LNCaP clone FGC (cell line): ENCODE results near the gene STAP1.

Experiments
- DNase-seq: peaks from one replicate; pipeline ENCODE4 v3.0.0-alpha.2; 2011; ENCODE audit warnings: low read depth
- H3K4me3 ChIP-seq: 2 replicates; pipeline ENCODE4 v1.5.1; 2011; ENCODE audit warnings: mild to moderate bottlenecking, low read depth, low read length, control low read depth
- TF ChIP-seq, protein P1 (sequence below): IDR thresholded peaks from 2 replicates; pipeline ENCODE4 v1.5.1; 2012; ENCODE audit warnings: mild to moderate bottlenecking; ENCODE audit not compliant: control insufficient read depth, insufficient read depth; ENCODE audit errors: extremely low read depth

Gene STAP1

DNA sequence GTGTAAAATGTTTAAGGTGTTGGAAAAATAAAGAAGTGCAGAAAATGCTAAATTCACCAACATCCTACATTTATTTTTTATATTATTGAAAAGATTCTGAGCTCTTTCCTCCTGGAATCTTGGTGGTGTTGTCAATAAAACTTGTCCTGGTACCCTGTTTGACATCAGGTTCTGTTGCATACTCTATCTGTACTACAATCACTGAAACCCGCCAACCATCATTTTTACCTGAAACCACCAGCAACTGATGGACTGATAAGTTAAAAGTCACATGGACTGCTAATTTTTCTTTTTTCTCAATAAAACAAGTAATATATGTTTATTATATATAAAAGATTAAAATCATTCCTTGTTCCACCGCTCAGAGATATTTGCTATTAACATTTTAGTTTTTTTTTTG lies 23.4 kb downstream of the STAP1 start:
- no peak overlapping the region for H3K4me3 ChIP-seq
- DNase-seq, result no peak
- TF ChIP-seq, protein P1, sequence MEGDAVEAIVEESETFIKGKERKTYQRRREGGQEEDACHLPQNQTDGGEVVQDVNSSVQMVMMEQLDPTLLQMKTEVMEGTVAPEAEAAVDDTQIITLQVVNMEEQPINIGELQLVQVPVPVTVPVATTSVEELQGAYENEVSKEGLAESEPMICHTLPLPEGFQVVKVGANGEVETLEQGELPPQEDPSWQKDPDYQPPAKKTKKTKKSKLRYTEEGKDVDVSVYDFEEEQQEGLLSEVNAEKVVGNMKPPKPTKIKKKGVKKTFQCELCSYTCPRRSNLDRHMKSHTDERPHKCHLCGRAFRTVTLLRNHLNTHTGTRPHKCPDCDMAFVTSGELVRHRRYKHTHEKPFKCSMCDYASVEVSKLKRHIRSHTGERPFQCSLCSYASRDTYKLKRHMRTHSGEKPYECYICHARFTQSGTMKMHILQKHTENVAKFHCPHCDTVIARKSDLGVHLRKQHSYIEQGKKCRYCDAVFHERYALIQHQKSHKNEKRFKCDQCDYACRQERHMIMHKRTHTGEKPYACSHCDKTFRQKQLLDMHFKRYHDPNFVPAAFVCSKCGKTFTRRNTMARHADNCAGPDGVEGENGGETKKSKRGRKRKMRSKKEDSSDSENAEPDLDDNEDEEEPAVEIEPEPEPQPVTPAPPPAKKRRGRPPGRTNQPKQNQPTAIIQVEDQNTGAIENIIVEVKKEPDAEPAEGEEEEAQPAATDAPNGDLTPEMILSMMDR, result no peak

DNA sequence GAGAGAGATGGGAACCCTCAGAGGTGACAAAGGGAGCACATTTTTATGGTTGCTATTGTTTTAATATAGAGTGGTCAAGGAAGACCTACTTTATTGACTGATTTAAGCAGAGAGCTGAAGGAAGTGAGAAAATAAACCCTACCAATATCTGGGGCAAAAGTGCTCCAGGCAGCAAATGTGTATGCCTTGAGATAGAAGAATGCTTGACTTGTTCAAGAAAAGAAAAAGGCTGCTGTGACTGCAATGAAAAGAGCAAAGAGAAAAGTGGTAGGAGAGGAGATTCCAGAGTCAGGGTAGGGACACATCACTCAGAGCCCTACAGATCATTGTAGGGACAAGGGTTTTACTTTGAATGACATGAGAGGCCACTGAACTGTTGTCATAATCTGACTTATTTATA lies 26.0 kb downstream of the STAP1 start:
- TF ChIP-seq, protein P1, result no peak
- no peak overlapping the region for H3K4me3 ChIP-seq
- DNase-seq, result no peak

DNA sequence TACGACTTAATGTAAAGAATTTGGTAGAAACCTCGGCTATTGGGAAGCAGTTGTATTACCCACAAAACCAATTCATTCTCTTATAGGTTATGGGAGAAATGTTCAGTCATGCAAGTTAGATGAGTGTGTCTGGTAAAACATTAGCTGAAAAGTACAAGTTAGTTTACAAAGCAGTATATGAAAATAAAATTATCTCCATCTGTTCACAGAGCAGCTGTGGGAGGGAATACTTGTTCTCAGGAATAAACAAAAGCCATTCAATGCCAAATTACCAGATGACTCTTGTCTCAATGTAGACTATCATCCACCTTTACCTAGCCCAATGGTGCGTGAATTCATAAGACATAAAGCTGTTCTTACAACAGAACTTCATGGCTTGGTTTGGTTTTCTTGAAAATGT lies 28.6 kb downstream of the STAP1 start:
- TF ChIP-seq, protein P1, result no peak
- DNase-seq, result no peak
- no peak overlapping the region for H3K4me3 ChIP-seq

DNA sequence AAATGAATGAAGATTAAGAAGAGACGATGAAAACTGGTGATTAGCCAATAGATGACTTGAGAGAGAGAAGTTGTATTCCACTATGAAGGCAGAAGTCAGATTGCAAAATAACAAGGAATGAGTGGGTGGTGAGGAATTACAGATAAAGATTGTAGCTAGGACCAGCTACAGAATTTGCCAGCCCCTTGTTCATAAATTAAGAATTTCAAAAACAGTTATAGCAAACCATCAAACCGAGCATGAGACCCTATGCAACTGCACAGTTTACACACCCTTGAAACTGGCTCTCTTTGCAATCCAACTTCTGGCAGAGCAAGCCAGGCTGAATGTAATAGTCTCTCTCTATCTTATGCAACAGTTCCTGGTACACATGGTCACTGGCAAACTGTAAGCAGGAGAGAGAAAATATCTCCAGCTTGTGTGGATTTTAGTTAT lies 35.2 kb downstream of the STAP1 start:
- no peak overlapping the region for H3K4me3 ChIP-seq
- TF ChIP-seq, protein P1, result no peak
- DNase-seq, result no peak

DNA sequence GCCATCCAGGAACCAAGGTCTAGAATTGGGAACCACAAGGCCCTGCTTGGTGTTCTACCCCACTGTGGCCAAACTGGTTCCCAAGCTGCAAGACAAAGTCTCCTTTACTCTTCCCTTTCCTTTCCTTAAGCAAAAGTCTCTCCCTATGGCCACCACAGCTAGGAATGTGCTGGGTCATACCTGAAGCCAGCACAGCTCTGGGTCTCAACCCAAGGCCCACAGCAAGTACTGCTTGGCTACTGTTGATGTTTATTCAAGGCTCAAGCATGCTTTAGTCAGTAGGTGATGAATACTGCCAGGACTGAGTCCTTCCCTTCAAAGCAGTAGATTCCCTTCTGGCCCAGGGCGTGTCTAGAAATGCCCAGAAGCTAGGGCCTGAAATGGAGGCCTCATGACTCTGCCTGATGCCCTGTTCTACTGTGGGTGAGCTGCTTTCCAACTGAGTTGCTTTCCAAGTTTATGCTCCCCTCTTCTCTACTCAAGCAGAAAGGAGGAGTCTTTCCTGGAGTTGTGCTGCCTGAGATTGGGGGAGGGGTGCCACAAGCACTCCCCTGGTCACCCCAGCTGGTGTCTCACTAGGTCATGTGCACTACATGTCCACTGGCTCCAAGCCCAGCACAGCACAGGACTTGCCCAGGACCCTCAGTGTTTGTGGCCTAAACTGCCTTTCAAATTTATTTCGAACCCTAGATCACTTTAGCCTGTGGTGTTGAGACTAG lies 44.9 kb downstream of the STAP1 start:
- TF ChIP-seq, protein P1, result no peak
- no peak for DNase-seq
- H3K4me3 ChIP-seq, result no peak overlapping the region

DNA sequence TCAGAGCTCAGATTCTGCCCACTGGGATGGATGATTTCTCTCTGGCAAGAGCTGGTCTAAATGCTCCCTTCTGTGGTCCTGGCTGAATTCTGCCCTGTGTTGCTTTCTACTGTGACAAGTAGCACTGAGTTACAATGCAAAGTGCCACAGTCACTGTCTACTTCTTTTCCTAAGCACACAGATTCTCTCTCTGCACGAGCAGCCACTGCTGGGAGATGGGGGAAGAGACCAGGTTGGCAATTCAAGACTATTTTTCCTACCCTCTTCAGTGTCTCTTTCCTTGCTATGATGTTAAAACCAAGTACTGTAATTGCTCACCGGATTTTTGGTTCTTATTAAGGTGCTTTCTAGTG lies 45.5 kb downstream of the STAP1 start:
- TF ChIP-seq, protein P1, result no peak
- H3K4me3 ChIP-seq, result no peak overlapping the region
- DNase-seq, result no peak

DNA sequence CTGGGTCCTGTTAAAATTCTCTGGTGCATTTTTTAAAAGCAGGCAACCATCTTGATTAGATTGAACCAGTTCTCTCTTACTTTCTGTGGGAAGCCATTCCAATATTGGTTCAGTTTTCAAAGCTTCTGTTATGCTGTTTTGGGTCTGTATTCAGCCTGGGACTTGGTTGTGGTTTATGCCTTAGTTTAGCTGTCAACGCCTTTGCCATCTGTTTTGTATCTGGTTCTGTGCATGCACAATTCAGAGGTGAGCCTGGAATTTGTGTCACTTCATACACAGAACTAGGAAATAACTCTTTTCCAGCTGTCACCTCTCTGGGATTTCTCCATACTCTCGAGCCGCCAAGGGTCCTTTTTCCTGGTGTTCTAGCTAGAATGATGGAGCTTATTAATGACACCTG lies 46.2 kb downstream of the STAP1 start:
- TF ChIP-seq, protein P1, result no peak
- no peak for DNase-seq
- no peak overlapping the region for H3K4me3 ChIP-seq
